Right lobe of liver (tissue), 4 donors: ENCODE measurements around the gene RARS2.

Experiments
- CTCF ChIP-seq, 4 donors: fragments of 200-600 bp in 3 of 4; fragments of 450-650 bp in 1 of 4; IDR thresholded peaks; one replicate each; pipeline versions ENCODE4 v1.5.1 to v1.8.0; 2016 to 2022; ENCODE audit warnings: antibody characterized with exemption in 4 of 4, mild to moderate bottlenecking in 2 of 4
- POLR2A ChIP-seq: fragments of 450-650 bp; IDR thresholded peaks from one replicate; pipeline ENCODE4 v1.6.1; 2017; ENCODE audit warnings: antibody characterized with exemption, mild to moderate bottlenecking
- donor health status: DM: no; HTN: no; CAD: no.
- donor health status: DM: no; HTN: no; CAD: no.
- donor health status: DM: no; HTN: yes; CAD: no.

GRCh38 chr6:87589693-87590416 is at the start of gene RARS2, which contains the start of gene ORC3:
- TF ChIP-seq CTCF (IDR thresholded peaks at IDR 0.05) (peak in 1 of 4 donors; percentile 19), POLR2A (peak; percentile 88)
